ENCODE results near the gene LEMD2.
A peak's percentile ranks its signal among the peaks of the same experiment; 100 is the strongest.
"Not testable (repeated sequence)": the region's sequence is repeated elsewhere in the genome, so short reads cannot be mapped to it uniquely, and the experiment has no call there.

LEMD2 gene

DNA sequence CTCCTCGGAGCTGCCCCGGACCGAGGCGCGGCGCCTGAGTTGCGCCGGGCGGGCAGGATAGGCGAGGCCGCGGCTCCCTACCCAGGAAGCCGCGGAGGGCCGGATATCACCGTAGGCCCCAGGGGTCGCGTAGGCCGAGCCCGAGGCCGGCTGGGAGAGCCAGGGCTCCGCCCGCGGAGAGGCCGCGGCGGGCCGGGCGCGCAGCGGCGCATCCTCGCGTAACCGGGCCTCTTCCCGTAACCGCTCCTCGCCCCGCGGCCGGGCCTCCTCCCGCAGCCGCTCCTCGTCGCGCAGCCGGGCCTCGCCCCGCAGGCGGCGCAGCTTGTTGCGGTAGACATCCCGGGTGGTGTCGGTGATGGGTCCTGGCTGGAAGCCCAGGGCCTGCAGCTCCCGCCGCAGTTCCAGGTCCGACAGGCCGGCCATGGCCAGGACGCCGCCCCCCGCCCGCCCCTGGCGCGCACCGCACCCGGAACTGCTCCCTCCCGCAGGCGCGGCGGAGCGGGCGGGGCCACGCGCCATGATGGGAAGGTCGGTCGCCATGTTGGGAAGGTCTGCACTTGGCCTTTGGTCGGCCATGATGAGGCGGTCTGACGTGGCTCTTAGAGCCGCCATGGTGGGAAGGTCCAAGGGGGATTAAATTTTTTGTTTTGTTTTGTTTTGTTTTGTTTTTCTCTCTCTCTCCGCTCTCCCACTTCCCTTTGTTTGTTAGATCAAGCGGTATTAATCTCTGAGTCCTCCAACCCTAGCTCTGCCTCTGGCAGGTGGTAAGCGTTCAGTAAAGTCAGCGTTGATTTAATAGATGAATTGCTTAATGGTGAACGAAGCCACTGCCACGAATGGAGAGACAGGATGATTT, at the start of gene LEMD2:
TSS of gene LEMD2 (minus strand) at position 437 of the 856 bp plus-strand sequence. CDS start at position 423, 14 bp downstream.
- peak; percentile 90 for DNase-seq

DNA sequence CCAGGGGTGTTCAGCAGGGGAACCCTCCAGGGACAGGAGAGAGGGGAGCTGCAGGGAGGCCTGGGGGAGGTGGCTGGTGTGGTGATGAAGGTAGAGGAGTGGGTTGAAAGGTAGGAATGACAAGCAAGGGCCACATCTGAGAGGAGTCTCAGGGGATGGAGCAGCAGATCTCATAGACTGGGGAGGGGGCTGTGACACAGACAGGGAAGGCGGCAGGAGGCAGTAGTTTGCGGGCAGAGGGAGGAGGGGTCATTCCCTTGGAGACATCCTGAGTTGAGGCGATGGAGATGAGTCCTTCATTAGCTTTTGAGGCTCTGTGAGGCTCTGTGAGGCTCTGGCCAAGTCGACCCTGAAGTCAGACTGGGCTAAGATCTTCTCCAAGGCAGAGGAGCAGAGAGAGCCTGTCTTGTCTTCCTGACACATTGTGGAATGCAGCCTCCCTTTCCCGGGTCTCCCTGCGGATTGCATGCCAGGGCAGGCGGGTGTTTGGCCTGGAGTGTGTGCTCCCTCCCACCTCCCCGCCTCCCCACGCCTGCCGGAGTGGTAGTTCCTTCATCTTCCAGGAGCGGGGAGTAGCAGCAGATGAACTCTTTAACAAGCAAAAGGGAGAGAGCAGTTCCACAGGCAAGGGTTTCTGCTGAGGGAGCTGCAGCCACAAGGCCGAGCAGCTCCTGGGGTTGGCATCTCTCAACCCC, 49.2 kb upstream of the LEMD2 start:
- no peak for DNase-seq

DNA sequence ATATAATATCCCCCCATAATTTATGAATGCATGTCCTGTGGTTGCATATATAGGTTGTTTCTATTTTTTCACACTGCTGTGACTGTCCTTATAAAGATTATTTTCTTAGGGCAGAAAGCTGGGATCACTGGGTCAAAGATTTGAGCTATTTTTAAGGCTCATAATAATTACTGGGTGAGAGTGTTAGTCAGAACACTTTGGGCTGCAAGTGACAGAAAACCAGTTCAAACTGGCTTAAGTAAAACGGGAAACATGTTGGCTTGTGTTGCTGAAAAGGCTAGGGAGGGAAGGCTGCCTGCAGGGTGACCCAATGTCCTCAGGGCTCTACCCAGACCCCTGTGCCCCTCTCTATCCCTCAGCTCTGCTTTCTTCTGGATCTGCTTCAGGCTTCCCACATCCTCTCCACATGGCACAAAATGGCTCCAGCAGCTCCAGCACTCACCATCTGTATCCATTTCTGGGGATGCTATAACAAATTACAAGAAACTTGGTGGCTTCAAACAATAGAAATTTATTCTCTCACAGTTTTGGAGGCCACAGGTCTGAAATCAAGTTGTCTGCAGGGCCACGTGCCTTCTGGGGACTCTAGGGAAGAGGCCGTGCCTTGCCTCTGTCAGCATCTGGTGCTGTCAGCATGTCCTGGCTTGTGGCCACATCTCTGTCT, 48.0 kb upstream of the LEMD2 start:
- no peak for DNase-seq

DNA sequence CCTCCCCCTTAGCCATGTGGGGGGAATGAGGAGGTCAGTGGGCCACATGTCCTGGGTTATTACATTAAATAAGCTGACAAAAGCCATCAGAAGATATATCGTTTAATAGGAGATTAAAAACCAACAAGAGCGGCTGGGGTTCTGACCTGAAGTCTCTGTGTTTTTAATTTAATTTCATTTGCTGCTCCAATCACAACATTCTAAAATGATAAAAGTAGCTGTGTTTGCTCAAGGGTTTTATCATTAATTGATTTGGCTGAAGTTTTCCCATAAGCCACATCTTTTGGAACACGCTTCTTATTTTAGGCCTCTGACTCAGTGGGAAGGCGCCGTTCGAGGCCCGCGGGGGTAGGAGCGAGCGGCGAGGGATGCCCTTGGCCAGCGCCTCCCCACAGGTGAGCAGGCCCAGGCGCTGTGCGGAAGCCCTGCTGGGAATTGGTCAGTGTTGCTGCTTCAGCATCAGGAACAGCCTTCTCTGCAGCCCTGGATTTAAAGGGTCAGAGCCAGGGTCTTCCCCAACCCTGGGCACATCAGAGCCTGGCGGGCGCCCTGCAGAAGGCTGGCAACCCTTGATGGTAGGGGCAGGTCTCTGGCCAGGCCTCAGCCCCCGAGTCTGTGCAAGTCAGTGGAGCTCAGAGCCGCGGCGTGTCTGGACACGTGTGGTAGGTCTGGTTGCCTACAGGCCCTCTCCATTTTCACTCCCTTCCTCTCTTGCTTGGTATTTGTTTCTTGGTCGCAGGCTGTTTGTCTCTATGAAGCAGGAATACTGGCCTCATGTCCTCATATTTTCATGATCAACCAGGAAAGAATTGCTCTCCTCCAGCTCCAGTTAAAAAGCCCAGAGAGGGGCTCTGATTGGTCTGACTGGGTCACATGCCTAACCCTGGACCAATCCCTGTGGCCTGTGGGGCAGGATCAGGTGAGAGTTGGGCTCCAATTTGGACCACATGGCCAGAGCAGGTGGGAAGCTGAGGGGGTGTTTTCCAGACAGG, 45.8 kb upstream of the LEMD2 start:
- DNase-seq: no peak

DNA sequence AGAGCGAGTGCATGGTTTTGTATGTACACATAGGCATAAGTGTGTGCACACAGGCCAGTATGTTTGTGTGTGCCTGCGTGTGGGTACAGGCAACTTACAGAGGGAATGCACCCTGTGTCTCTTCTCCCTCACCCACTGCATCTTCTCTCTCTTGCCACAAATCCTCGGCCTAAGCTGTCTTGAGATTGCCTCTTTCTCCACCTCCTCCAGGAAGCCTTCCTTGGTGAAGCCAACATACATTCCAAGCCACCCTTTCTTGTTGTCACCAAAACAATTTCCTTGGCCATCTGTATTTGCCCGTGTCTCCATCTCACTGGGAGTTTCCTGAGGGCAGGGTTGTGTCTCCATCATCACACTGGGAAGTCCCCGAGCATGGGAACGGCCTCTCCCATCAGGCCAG, 44.7 kb upstream of the LEMD2 start:
- DNase-seq: no peak

DNA sequence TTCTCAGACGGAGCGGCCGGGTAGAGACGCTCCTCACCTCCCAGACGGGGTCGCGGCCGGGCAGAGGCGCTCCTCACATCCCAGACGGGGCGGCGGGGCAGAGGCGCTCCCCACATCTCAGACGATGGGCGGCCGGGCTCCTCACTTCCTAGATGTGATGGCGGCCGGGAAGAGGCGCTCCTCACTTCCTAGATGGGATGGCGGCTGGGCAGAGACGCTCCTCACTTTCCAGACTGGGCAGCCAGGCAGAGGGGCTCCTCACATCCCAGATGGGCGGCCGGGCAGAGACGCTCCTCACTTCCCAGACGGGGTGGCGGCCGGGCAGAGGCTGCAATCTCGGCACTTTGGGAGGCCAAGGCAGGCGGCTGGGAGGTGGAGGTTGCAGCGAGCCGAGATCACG, 43.9 kb upstream of the LEMD2 start:
- DNase-seq: not testable (repeated sequence)

DNA sequence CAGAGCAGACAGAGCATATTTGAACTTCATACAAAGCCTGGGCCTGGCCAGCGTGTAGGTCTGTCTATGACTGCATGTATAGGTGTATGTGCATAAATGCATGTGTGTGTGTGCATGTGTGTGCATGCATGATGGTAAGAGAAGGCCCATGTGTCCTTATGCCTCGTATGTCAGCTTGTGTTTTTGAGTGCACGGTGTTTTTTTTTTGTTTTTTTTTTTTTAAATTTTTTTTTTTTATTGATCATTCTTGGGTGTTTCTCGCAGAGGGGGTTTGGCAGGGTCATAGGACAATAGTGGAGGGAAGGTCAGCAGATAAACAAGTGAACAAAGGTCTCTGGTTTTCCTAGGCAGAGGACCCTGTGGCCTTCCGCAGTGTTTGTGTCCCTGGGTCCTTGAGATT, 42.8 kb upstream of the LEMD2 start:
- not testable (repeated sequence) for DNase-seq

DNA sequence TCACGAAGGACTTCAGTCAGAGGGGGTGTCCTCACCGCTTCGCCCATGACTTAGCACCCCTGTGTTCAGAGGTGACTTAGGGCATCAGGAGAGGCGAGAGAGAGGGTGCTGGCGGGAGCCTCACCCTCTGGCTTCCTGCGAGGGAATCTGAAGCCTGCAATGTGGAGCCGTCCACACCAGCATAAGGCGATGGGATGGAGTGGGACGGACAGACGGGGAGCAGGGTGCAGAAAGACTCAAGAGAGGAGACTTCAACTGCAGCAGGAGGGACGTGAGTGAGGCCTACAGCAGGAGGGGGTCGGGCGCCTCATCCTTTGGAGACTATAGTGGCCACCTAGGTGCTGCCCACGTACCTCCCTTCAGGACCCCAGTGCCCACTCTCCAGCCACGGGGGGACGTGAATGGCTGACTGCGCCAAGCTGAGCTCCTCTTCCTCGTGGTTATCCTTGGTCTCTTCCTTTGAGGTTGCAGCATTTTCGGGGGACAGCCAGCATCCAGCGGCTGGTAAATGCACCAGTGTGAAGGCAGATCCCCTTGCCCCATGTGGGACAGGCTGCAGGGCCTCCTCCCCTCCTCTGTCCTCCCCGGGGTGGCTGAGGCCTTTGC, 41.8 kb upstream of the LEMD2 start:
- no peak for DNase-seq

DNA sequence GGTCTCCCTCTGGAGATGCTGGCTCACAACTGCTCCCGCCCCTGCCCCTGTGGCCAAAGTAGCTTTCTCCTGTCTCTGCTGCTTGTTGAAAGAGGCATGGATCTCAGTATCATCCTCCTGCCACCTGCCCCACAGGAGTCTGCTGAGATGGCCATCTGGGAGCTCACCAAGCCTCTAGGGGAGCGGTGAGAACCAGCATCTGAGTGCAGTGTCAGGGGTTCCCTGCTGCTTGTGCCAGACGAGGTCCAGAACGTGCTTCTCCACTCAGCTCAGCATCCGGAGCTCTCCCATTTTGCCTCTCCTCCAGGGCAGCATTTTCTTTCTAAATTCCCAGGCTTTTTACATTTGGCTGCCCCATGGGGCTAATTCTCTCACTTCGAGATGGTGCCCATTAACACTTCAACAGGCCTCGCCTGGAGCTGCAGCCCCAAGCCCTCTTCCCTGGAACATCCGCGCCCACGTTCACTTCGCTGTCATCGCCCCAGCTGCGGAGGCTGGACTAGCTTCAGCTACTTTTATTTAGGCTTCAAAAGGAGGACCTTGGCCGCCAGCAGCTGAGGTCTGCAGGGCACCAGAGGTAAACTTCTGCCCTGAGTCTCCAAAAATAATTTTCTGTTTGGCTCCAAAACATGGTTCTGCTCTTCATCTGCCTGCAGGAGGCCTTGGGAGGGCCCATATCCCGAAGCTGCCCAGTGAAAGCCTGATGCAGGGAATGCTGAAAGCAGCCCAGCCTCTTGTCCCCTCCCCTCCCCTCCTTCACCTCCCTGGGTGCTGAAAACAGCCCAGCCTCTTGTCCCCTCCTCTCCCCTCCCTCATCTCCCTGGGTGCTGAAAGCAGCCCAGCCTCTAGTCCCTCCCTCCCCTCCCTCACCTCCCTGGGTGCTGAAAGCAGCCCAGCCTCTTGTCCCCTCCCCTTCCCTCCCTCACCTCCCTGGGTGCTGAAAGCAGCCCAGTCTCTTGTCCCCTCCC, 40.1 kb upstream of the LEMD2 start:
- DNase-seq: no peak

DNA sequence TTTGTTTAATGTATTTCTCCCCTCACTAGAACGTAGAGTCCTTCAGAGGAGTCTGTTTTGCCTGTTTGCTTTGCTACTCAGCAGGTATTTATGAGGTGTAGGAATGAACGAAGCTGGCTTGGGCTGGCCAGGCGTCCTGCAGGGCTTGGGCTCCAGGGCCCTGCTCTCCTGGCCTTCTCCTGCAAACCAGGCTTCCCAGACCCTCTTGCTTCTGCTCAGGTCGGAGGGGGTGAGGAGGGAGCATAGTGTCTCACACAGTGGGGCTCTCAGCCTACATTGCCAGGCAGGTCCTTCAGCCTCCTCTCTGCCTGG, 39.5 kb upstream of the LEMD2 start:
- DNase-seq: no peak

DNA sequence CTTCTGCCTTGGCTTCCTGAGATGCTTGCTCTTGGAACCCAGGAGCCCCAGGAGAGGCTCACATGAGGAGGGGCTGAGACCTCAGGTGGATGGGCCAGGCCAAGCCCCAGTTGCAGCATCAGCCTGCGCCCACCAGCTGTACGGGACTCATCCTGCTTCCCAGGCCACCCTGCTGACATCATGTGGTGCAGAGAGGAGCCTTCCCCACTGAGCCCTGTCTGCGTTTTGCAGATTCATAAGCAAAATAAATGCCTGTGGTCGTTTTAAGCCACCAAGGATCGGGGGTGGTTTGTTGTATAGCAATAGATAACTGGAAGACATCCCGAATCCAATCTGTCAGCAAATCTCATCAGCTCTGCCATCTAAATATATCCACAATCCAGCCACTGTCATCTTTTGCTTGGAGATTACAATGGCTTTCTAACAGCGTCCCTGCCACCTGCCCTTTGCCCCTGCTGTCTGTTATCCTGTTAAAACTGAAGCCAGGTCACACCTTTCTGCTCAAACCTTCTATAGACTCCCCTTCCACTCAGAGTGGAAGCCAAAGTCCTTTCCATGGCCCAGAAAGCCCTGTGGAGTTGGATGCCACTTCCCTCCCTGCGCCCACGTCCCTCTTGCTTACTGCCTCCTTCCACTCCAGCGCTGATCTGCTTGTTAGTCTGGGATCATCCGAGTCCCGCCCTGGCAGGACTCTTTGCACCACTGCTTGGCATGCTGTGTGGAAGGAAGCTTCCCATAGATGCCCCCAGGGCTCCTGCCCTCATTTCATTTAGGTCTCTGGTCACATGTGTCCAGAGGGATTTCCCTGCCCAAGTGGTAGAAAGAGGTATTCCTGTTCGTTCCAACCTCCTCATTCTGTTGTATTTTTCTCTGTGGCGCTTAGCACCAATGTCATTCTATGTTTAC, 38.9 kb upstream of the LEMD2 start:
- DNase-seq: no peak

DNA sequence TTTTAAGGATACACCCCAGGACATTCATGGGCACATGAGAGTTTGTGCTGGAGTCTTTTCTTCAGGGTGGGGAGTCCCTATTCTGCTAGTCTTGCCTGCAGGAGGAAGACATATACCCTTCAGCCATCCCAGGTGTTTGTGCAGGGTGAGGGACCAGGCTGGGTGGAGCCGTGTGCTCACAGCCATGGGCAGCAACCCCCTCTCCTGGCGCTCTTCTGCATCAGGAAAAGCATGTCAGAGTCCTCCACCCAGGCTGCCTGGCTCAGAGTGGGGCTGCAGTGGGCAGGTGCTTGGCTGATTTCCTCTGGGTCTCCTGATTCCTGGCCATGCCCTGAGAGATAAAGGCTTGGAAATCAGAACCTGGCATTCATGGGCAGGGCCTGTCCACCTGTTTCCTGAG, 37.6 kb upstream of the LEMD2 start:
- DNase-seq: no peak

DNA sequence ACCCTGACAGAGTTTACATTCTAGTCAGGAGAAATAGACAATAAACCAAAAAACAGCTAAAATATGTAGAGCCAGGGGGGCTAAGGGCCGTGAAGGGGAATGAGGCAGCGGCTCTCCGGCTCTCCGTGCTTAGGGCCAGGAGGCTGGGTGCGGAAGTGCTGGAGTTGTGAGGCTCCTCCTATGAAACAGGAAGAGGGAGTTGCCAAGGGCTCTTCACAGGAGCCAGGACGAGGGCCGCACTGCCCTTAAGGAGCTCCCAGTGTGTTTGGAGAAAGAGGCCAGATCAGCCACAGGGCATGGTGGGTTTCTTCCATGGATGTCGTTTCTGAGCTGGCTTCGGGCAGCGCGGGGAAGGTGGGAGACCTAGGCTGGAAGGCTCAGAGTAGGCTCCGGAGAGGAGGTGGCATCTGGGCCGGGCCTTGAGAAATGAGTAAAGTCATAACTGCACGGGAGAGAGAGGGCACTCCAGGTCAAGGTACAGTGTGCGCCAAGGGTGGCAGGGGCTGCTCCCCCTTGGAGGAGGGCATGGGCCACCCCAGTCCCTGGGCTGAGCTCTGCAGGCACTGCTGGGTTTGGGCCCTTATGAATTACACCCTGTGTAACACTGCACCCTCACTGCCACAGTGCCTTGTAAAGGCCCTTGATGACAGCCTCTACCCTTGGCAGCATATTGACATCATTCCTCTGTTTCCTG, 35.7 kb upstream of the LEMD2 start:
- no peak for DNase-seq

DNA sequence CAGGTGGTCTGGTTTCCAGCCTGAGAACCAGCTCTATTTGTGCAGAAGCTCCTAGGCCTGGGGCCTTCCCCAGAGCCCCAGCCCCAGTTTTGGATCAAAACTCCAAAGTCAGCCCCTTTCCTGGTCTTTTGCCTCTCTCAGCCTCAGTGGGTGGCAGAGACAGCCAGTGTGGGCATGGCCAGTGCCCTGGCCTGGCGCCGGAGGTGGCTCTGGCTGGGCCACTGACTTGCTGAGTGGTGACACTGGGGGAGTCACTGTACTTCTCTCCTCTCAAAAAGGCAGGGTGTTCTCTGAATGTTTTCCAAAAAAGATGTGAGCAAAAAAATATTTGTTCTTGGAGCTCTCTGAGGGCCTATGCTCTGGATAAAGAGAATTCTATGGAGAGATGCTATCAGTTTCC, 34.9 kb upstream of the LEMD2 start:
- DNase-seq: no peak

DNA sequence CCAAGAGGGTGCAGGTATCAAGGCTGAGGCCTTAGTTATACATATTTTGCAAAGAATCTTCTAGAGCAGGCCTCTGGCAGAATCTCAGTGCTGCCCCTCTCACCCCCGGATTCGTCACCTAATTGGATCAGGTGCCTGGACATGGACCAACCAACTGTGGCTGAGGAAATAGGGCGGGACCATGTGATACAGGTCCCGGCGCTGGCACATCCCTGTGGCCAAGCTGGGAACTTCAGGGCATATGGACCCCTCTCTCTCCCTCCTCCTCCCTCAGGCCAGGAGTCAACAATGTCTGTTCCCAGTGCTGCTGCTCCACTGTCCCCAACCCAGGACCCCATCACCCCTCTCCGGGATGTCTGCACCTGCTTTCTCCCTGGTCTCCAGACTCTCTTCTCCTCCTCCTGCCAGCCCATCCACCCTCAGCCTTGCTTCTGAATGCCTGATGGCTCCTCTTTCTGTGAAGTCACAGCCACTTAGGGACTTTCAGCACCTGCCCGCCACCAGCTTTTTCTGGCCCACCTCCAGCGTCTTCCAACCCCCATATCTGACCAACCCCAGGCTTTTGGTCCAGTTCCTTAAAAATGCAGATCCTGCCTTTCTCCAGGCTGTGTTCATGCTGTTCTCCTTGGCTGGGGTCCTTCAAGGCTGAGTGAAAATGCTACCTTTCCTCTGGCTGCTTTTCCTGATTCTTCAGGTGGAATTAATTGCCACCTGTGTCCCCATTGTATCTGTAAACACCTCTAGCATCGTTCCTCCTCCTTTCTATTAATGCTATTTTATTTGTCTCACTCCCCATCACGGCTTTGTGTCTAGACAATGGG, 33.9 kb upstream of the LEMD2 start:
- no peak for DNase-seq

DNA sequence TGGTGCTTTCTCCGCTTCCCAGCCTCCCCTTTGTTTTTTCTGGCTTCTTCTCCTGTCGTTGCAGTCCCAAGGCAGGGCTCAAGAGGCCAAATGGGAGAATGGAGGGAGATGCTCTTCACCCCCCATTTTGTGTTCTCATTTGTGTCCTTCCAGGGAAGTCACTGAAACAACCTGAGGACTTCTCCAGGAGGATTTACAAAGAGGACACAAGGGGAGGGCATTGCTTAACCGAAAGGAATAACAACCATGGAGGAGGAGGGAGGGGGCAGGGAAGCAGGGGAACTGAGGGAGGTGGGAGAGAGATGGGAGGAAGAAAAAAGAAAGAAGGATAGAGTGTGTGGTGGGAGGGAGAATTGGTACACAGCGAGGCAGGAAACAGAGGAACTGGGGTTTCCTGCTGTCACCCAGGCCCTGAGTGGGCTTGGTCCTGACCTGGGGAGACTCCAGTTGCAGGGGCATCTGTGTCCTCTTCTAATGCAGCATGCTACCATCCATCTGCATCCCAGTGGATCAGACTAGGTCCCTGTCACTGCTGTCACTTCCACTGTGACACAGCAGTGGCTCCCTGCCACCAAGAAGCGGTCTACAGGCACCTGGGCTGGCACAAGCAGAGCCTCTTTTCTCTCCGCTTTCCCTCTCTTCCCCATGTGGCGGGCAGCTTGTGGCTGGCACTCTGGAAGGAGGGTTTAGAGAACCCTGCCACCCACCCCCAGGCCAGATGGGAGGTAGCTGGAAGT, 32.0 kb upstream of the LEMD2 start:
- no peak for DNase-seq

DNA sequence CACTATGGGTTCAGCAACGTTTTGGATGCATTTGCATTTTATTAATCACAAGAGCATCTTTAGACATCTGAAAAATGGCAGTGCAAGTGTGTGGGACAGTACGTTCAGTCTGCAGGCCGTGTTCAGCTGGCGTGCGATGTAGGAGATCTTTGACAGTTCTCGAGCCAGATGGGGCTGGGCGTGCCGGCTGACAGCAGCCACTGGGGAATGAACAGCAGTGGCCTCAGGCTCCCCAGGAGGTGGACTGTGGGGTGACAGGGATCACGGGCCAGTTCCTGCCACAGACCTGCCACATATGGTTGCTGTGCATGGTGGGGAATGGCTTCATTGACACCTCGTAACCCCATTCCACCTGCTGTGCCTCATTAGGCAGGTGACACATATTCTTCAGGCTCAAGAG, 31.3 kb upstream of the LEMD2 start:
- DNase-seq: no peak

DNA sequence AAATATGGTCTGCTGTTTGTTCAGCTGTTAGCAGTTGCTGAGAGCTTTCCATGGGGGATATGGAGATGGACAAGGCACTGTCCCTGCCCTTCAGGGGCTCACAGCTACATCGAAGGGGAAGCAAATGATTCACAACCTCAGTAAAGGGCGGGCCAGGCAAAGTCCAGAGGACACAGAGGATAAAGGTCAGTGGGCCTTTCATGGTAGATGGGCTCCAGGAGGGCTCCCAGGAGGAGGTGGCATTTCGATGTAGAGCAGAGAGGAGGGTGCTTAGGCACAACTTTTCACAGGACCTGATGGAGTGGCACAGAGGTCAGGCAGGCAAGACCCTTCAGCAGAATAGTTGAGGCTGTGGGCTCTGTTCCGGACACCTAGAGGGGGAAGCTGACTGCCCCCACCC, 30.1 kb upstream of the LEMD2 start:
- no peak for DNase-seq
